ENCODE results near the gene VAV3. TPM values are rescaled to one million over a fixed set of nuclear protein-coding genes. Genes with fewer than 3 reads are reported as not detected.

The VAV3 gene
- total and polyA plus RNA-seq, 10 of the 15 experiments (the other 5 are each of a cell fraction or from before 2014, with no cell fraction given): 0.84 to 5.5 (median 3.4) TPM

- TF ChIP-seq ZSCAN29 (IDR thresholded peaks at IDR 0.05): no peak
- TF ChIP-seq KAT2A (conservative IDR thresholded peaks at IDR 0.05; ENCODE audit: control insufficient read depth, low read depth, low read length): no peak
- TF ChIP-seq RAD51 (IDR thresholded peaks at IDR 0.05): no peak
- no peak for TF ChIP-seq ZBTB33 (IDR thresholded peaks at IDR 0.05)
- no peak for TF ChIP-seq CBFB (IDR thresholded peaks at IDR 0.05; ENCODE audit: low read depth)
- no peak for TF ChIP-seq ZNF24 (IDR thresholded peaks at IDR 0.05)
- TF ChIP-seq NR2C1 (IDR thresholded peaks at IDR 0.05): no peak
- no peak for TF ChIP-seq HDAC2 (IDR thresholded peaks at IDR 0.05)
- no peak for TF ChIP-seq BMI1 (IDR thresholded peaks at IDR 0.05; ENCODE audit: borderline replicate concordance)
- no peak for TF ChIP-seq EGR1 (IDR thresholded peaks at IDR 0.05; ENCODE audit: borderline replicate concordance in 1 of 2, low read depth in 2 of 2, low read length in 2 of 2)
- no peak for TF ChIP-seq NFYB (IDR thresholded peaks at IDR 0.05; ENCODE audit: insufficient read depth, low read depth, low read length)
- no peak for TF ChIP-seq ZNF217 (IDR thresholded peaks at IDR 0.05)
- no peak for TF ChIP-seq E2F4 (IDR thresholded peaks at IDR 0.05; ENCODE audit: low read depth, low read length)
- TF ChIP-seq MLLT1 (IDR thresholded peaks at IDR 0.05): no peak
- TF ChIP-seq DPF2 (IDR thresholded peaks at IDR 0.05): no peak
- no peak for TF ChIP-seq SP1 (IDR thresholded peaks at IDR 0.05; ENCODE audit: low read depth, low read length)
- ATAC-seq: no peak
- H3K79me2 ChIP-seq (ENCODE audit: control insufficient read depth, insufficient read depth, low read length): no peaks in the 10 kb centered on the region
- H2AFZ ChIP-seq (ENCODE audit: control insufficient read depth, low read depth, low read length): no peak overlapping the region
- BruUV-seq (replicated peaks): no TSS peak
- H3K9ac ChIP-seq (ENCODE audit: control insufficient read depth, insufficient read depth, low read length): no peak overlapping the region
- no peaks in the 10 kb centered on the region for H3K4me1 ChIP-seq (ENCODE audit: control insufficient read depth, insufficient read depth, low read length)
- 47% methylated on average over 6 of the region's 6 CpGs for WGBS (ENCODE audit: insufficient coverage, insufficient replicate concordance, low lambda C conversion rate, missing lambda C conversion rate)
- no peaks in the 10 kb centered on the region for H4K20me1 ChIP-seq (ENCODE audit: control insufficient read depth, insufficient read depth)
- intact Hi-C loops (cut with micrococcal nuclease; ENCODE audit: unreplicated experiment): no loop called here
- no peak for FAIRE-seq
- no peak overlapping the region for H3K27ac ChIP-seq (ENCODE audit: control insufficient read depth, insufficient read depth)
- ChIA-PET RAD21 (ENCODE audit: unreplicated experiment) (interaction anchor here (1.4 to 11.4 kb wide), 6 partner anchors 18 to 255 kb away, joined by 4 to 178 read pairs (median 13); no protein-coding TSS in a partner anchor), CTCF (interaction anchor here (1.0 to 13.5 kb wide), 18 partner anchors 9 to 334 kb away, joined by 3 to 314 read pairs (median 22); no protein-coding TSS in a partner anchor), POLR2A (interaction anchor here (2.2 kb wide), 1 partner anchor 99 kb away, joined by 7 read pairs; no protein-coding TSS in a partner anchor), SMC1A (ENCODE audit: uncharacterized antibody, unreplicated experiment) (interaction anchor here (0.7 to 7.9 kb wide), 14 partner anchors 8 to 375 kb away, joined by 3 to 156 read pairs (median 6); no protein-coding TSS in a partner anchor)
- no peak overlapping the region for H3K4me2 ChIP-seq (ENCODE audit: control insufficient read depth, insufficient read depth)
- no peaks in the 10 kb centered on the region for H3K27me3 ChIP-seq (replicated peaks in 1 of 2; ENCODE audit: control insufficient read depth in 2 of 2, insufficient read depth in 2 of 2, low read length in 1 of 2)
- no peak for DNase-seq (ENCODE audit: low read depth, low spot score)
- in situ Hi-C loops (cut with MboI): loop anchor here (5.0 to 25.0 kb wide), 2 partner anchors 243 to 333 kb away; no protein-coding TSS in a partner anchor
- H3K36me3 ChIP-seq (ENCODE audit: control insufficient read depth in 2 of 2, insufficient read depth in 2 of 2, low read length in 1 of 2): no peaks in the 10 kb centered on the region
- no peaks in the 10 kb centered on the region for H3K9me3 ChIP-seq (replicated peaks; ENCODE audit: control insufficient read depth, insufficient read depth, low read length)
- H3K4me3 ChIP-seq: no peak overlapping the region
Observed at GRCh38 chr1:107530543-107530942, 434.4 kb downstream of the VAV3 start.

Data from GM12878 (cell line).